Measurements from ENCODE around the gene ITCH.
A peak's percentile ranks its signal among the peaks of the same experiment; 100 is the strongest.
"Not testable (repeated sequence)": the region's sequence is repeated elsewhere in the genome, so short reads cannot be mapped to it uniquely, and the experiment has no call there.

The ITCH gene

GRCh38 chr20:34382877-34383455 lies 19.9 kb downstream of the ITCH start:
- not testable (repeated sequence) for DNase-seq (ENCODE audit: low read depth)

- DNase-seq (ENCODE audit: low read depth) = no peak
Measured at GRCh38 chr20:34385464-34385863, 22.4 kb downstream of the ITCH start.

- no peak for DNase-seq (ENCODE audit: low read depth)
Measured at GRCh38 chr20:34388000-34388399, 24.9 kb downstream of the ITCH start.

- no peak for DNase-seq (ENCODE audit: low read depth)
Measured at GRCh38 chr20:34388678-34389077, 25.6 kb downstream of the ITCH start.

DNA sequence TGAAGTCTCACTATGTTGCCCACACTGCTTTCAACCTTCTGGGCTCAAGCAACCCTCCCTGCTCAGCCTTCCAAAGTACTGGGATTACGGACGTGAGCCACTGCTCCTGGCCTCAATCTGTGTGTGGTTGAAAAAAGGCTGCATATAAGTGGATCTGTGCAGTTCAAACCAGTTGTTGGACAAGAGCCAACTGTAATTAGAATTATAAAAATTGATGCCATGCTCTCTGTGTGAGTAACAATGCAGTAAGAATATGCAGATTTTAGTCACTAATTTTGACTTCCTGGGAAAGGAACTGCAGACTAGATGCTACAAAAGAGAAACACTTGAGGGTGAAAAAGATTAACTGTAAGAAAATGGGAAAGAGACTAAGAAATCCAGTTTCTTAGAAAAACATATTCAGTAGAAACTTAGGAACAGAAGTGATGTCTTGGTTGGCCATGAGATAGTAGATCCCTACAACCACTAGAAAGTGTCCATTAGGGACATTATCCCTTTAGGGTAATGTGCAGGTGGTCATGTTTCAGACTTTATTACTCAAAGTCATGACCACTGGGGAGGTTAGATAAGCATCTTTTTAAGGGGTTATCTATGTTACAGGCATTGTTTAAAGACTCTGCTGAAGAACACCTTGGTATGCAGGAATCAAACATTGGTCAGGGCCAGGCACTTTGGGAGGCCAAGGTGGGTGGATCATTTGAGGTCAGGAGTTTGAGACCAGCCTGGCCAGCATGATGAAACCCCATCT lies 26.3 kb downstream of the ITCH start:
- DNase-seq (ENCODE audit: low read depth) = no peak

DNA sequence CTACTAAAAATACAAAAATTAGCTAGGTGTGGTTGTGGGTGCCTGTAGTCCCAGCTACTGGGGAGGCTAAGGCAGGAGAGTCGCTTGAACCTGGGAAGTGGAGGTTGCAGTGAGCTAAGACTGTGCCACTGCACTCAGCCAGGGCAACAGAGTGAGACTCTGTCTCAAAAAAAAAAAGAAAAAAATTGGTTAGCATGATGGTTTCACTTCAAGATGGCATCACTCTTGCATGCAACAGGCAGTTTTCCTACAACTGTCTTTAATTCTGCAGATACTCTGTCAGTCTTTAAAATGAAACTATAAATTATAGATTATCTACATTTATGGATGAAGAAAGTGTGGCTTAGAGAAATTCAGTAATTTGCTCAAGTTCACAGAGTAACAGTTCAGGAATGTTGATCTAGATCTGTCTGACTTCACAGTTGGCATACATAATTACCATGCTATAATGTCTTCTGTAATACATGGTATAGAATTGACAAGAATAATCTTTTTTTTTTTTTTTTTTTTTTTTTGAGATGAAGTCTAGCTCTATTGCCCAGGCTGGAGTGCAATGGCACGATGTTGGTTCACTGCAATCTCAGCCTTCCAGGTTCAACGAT lies 27.0 kb downstream of the ITCH start:
- DNase-seq (ENCODE audit: low read depth) = no peak

GRCh38 chr20:34396408-34396807 lies 33.3 kb downstream of the ITCH start:
- no peak for DNase-seq (ENCODE audit: low read depth)

DNA sequence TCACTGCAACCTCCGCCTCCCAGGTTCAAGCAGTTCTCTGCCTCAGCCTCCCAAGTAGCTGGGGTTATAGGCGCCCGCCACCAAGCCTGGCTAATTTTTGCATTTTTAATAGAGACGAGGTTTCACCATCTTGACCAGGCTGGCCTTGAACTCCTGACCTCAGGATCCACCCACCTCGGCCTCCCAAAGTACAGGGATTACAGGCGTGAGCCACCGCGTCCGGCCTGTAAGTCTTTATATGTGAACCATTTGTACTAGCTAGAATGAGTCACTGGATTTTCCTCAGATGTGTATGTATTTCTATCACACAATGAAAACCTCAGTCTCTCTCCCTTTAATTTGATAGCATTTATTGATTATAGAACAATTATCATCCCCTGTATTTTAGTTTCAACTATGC lies 34.0 kb downstream of the ITCH start:
- DNase-seq (ENCODE audit: low read depth) = no peak

GRCh38 chr20:34400776-34401175 lies 37.7 kb downstream of the ITCH start:
- not testable (repeated sequence) for DNase-seq (ENCODE audit: low read depth)

DNA sequence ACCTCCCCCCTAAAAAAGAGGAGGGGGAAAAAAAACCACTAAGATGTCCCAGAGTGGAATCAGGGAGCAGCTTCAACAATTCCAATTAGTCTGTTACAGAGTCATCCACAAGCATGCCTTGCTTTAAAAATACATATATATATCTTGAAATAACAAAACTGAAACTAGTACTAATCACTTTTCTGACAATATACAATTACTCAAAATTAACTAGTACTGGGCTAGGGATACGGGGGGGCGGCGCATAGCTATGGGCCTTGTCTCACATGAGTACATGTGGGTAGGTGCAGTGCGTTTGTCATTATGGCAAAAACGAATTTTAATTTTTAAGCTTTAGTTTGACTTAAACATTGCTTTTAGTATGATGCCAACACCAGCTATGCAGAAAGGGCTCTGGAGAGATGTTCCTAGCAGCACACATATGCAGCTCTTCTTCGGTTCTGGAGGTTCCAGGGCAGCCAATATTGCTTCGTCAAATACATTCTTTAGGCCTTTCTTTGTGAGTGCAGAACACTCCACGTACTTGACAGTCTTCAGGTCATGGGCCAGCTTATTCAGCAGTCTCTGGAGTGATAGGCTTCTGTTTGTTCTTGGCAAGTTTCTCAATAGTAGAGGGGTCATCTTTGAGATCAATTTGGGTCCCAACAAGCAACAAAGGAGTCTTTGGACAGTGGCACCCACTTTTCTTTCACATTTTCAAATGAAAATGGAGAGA lies 38.8 kb downstream of the ITCH start:
- DNase-seq (ENCODE audit: low read depth) = peak; percentile 10

GRCh38 chr20:34402461-34402860 lies 39.4 kb downstream of the ITCH start:
- no peak for DNase-seq (ENCODE audit: low read depth)

DNA sequence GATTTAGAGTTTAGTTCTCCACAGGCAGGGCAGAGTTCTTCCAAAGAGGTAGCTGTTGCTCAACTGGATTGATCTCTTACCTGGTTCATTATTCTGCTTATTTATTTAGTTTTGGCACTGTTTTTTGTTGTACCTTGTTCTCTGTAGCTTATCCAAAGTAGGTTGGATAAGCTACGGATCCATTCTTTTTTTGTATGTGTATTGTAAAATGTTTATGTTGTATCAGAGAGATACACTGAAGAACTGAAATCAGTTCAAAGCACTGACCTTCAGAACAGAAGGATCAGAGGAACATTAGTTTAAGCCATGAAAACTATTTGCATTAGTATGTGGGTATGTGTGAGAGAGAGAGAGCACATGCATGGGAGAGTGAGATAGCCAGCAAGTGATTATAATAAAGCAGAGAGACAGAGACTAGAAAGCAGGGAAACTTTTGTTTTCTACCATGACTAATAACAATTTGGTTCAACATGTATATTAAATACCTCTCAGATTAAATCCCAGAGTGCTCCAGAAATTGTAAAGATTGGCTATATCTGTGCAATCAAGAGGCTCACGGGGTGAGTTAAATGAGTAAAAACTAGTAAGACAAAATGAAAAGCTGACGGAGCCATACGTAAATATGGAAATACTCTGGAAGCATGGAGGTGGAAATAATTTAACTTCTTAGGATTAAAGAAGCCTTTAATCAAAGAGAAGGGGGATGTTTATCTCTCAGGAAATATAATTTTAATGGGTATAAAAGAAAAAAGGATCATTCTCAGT lies 40.2 kb downstream of the ITCH start:
- DNase-seq (ENCODE audit: low read depth) = no peak

- no peak for DNase-seq (ENCODE audit: low read depth)
Measured at GRCh38 chr20:34403908-34404307, 40.8 kb downstream of the ITCH start.

GRCh38 chr20:34404803-34405202 lies 41.7 kb downstream of the ITCH start:
- no peak for DNase-seq (ENCODE audit: low read depth)

- not testable (repeated sequence) for DNase-seq (ENCODE audit: low read depth)
Measured at GRCh38 chr20:34405247-34405651, 42.2 kb downstream of the ITCH start.

DNA sequence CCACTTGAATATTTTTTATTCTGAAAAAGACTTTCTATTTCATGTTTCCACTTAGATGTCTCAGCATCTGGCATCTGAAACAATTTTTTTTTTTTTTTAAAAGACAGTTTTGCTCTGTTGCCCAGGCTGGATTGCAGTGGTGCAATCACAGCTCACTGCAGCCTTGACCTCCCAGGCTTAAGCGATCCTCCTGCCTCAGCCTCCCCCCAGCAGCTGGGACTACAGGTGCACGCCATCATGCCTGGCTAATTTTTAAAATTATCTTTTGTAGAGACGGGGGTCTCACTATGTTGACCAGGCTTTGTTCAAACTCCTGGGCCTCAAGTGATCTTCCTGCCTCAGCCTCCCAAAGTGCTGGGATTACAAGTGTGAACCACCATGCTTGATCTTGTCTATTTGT lies 42.9 kb downstream of the ITCH start:
- DNase-seq (ENCODE audit: low read depth) = not testable (repeated sequence)

- DNase-seq (ENCODE audit: low read depth) = no peak
Measured at GRCh38 chr20:34407962-34408474, 44.9 kb downstream of the ITCH start.

DNA sequence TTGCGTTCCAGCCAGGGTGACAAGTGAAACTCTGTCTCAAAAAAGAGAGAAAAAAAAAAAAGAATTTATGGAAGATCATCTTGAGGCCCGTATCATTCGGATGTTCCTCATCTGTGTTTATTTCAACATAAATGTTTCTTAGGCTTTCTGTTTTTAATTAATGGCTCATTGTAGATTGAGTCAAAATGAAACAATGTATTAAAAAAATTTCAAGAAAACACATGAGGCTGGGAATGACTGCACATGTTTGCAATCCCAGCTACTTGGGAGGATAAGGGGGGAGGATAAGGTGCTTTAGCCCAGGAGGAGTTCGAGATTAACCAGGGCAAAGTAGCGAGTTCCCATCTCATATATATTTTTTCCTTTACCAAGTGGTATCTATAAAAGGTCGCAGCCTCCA lies 47.3 kb downstream of the ITCH start:
- no peak for DNase-seq (ENCODE audit: low read depth)

DNA sequence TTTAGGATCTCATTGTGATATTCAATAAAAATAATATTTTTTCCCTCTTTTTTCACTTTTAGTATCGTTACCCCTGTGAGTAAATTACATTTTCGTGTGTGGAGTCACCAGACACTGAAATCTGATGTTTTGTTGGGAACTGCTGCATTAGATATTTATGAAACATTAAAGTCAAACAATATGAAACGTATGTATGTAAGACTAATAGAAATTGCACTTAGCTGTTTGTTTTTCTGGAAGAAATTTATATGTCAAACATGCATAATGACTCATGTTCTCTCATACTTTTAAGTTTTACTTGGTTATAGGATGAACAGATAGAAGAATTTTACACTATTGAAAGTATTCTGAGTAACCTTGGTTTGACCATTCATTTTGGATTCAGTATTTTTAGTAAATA lies 49.4 kb downstream of the ITCH start:
- no peak for DNase-seq (ENCODE audit: low read depth)

DNA sequence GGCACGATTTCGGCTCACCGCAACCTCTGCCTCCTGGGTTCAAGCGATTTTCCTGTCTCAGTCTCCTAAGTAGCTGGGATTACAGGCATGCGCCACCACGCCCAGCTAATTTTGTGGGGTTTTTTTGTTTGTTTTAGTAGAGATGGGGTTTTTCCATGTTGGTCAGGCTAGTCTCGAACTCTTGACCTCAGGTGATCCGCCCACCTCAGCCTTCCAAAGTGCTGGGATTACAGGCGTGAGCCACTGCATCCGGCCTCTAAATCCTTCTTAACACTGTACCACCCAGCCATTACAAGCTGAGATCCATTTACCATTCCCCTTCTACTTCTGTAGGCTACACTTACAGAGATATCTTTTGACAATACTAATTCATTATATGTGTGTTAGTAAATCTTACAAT lies 51.5 kb downstream of the ITCH start:
- DNase-seq (ENCODE audit: low read depth) = not testable (repeated sequence)

- DNase-seq (ENCODE audit: low read depth) = no peak
Measured at GRCh38 chr20:34415079-34415478, 52.0 kb downstream of the ITCH start.

DNA sequence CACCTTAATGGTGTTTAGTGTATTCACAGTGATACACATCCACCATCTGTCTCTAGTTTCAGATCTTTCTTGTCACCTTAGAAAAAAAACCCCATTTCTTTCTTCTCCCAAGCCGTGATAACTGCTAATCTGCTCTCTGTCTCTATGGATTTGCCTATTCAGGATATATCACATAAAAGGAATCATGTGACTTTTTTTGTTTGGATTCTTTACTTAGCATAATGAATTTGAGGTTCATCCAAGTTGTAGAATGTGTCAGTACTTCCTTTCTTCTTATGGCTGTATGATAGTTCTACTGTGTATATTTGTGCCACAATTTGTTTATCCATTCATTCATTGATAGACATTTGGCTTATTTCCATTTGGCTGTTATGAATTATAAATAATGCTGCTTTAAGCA lies 57.1 kb downstream of the ITCH start:
- no peak for DNase-seq (ENCODE audit: low read depth)
